Caco-2 (cell line): ENCODE data around the gene ELP4. TPM values are rescaled to one million over a fixed set of nuclear protein-coding genes. Genes with fewer than 3 reads are reported as not detected.

Experiments used
- BruUV-seq: library from RNA; stranded (reverse); fragments of 400-500 nt; replicated peaks from 2 replicates; lab custom pipeline; 2021; lab: Mats Ljungman, UMichigan
- CTCF ChIA-PET: fragments of 300-600 bp; sonication (Branson Sonifier 250); formaldehyde crosslinking; loops from one replicate; lab custom pipeline; 2022; ENCODE audit warnings: antibody characterized with exemption; lab: Charles Lee
- POLR2A ChIA-PET: fragments of 300-600 bp; sonication (Branson Sonifier 250); formaldehyde crosslinking; loops from one replicate; lab custom pipeline; 2022; ENCODE audit warnings: antibody characterized with exemption; lab: Charles Lee
- DNase-seq, 2 experiments: peaks; one replicate each; pipeline versions ENCODE4 v3.0.0 to v3.0.0-alpha.2; 2020 to 2022
- H3K27me3 ChIP-seq: replicated peaks from 2 replicates; pipeline ENCODE4 v1.6.0; 2011; ENCODE audit warnings: low read length; ENCODE audit not compliant: control insufficient read depth, insufficient read depth
- H3K36me3 ChIP-seq: 2 replicates; pipeline ENCODE4 v1.5.1; 2011; ENCODE audit warnings: low read length; ENCODE audit not compliant: control insufficient read depth, insufficient read depth
- H3K4me1 ChIP-seq: fragments of 250-450 bp; sonication (Bioruptor Pico); 2 replicates; pipeline ENCODE4 v1.5.1; 2020; ENCODE audit warnings: mild to moderate bottlenecking
- H3K4me3 ChIP-seq: 2 replicates; pipeline ENCODE4 v1.5.1; 2011; ENCODE audit warnings: low read depth, mild to moderate bottlenecking, control low read depth, low read length
- H3K9me3 ChIP-seq: fragments of 250-450 bp; sonication (Bioruptor Pico); 2 replicates; pipeline ENCODE4 v1.5.1; 2020; ENCODE audit warnings: mild to moderate bottlenecking, moderate library complexity
- H3K27ac Mint-ChIP-seq: one replicate; pipeline ENCODE4 v1.8.0; 2022; ENCODE audit warnings: mixed read lengths; ENCODE audit not compliant: unreplicated experiment
- H3K27me3 Mint-ChIP-seq: one replicate; pipeline ENCODE4 v1.8.0; 2022; ENCODE audit warnings: mixed read lengths; ENCODE audit not compliant: insufficient read depth, unreplicated experiment
- H3K36me3 Mint-ChIP-seq: one replicate; pipeline ENCODE4 v1.8.0; 2022; ENCODE audit warnings: mild to moderate bottlenecking, mixed read lengths; ENCODE audit not compliant: insufficient read depth, unreplicated experiment
- H3K4me1 Mint-ChIP-seq: one replicate; pipeline ENCODE4 v1.8.0; 2022; ENCODE audit warnings: low read depth, mixed read lengths; ENCODE audit not compliant: unreplicated experiment
- H3K4me3 Mint-ChIP-seq: one replicate; pipeline ENCODE4 v1.8.0; 2022; ENCODE audit warnings: mild to moderate bottlenecking, moderate library complexity, mixed read lengths; ENCODE audit not compliant: unreplicated experiment
- H3K9me3 Mint-ChIP-seq: one replicate; pipeline ENCODE4 v1.8.0; 2022; ENCODE audit warnings: mixed read lengths; ENCODE audit not compliant: unreplicated experiment
- CTCF ChIP-seq, 2 experiments: fragments of 200-600 bp in 1 of 2; IDR thresholded peaks; 1 replicate in 1 of 2; 2 replicates in 1 of 2; pipeline versions ENCODE4 v1.5.1 to v1.8.0; 2011 to 2022; ENCODE audit warnings: antibody characterized with exemption in 1 of 2, control low read depth in 1 of 2, inconsistent platforms in 1 of 2, low read depth in 1 of 2, low read length in 1 of 2, mild to moderate bottlenecking in 1 of 2, moderate library complexity in 1 of 2; ENCODE audit not compliant: insufficient read depth in 1 of 2, severe bottlenecking in 1 of 2, unreplicated experiment in 1 of 2
- intact Hi-C: fragments of 100-400 bp; cut with micrococcal nuclease; formaldehyde crosslinking; loops from one replicate; pipeline ENCODE4 v1.10.0; 2022; ENCODE audit not compliant: unreplicated experiment
- total RNA-seq: library from RNA; stranded (reverse); gene quantifications from 2 replicates; pipeline ENCODE4 v1.2.3, GENCODE V29; 2022

Gene ELP4
- total RNA-seq, 1 experiment from 2014 or later, result 18.8 TPM

GRCh38 chr11:31610544-31610943, 101.0 kb downstream of the ELP4 start:
- no peak overlapping the region for H3K4me3 ChIP-seq
- intact Hi-C loops, result no loop called here
- Mint-ChIP-seq H3K27me3 (no peaks in the 10 kb centered on the region), H3K9me3 (no peaks in the 10 kb centered on the region), H3K36me3 (no peaks in the 10 kb centered on the region), H3K27ac (no peak overlapping the region), H3K4me3 (no peak overlapping the region), H3K4me1 (no peaks in the 10 kb centered on the region)
- DNase-seq, result no peak
- H3K27me3 ChIP-seq, result no peaks in the 10 kb centered on the region
- POLR2A ChIA-PET, result no interaction called here
- no peaks in the 10 kb centered on the region for H3K9me3 ChIP-seq
- H3K4me1 ChIP-seq, result no peaks in the 10 kb centered on the region
- no TSS peak for BruUV-seq
- TF ChIP-seq CTCF (IDR thresholded peaks at IDR 0.05; ENCODE audit: insufficient read depth in 1 of 2, low read depth in 1 of 2, low read length in 1 of 2, severe bottlenecking in 1 of 2, unreplicated experiment in 1 of 2), result no peak
- no peaks in the 10 kb centered on the region for H3K36me3 ChIP-seq
- CTCF ChIA-PET, result no interaction called here

DNA sequence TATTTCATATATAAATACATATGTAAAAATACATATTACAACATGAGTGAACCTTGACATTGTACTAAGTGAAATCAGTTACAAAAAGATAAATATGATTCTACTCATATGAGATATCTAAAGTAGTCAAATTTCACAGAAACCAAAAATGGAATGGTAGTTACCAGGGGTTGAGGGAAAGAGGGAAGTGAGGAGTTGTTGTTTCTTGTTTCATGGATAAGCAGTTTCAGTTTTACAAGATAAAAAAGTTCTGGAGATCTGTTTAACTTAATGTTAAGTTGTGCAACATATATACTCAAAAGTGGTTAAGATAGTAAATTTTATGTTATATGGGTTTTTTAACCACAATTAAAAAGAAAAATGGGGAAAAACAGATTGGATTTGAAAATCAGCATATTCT, 107.7 kb downstream of the ELP4 start:
- Mint-ChIP-seq H3K27me3 (no peaks in the 10 kb centered on the region), H3K27ac (no peak overlapping the region), H3K36me3 (no peaks in the 10 kb centered on the region), H3K9me3 (no peaks in the 10 kb centered on the region), H3K4me1 (peaks cover 10% of the 10 kb centered on the region), H3K4me3 (no peak overlapping the region)
- CTCF ChIA-PET, result no interaction called here
- TF ChIP-seq CTCF (IDR thresholded peaks at IDR 0.05; ENCODE audit: insufficient read depth in 1 of 2, low read depth in 1 of 2, low read length in 1 of 2, severe bottlenecking in 1 of 2, unreplicated experiment in 1 of 2), result no peak
- BruUV-seq, result no TSS peak
- intact Hi-C loops, result no loop called here
- Histone ChIP-seq H3K27me3 (no peaks in the 10 kb centered on the region), H3K4me1 (no peaks in the 10 kb centered on the region), H3K4me3 (no peak overlapping the region), H3K36me3 (no peaks in the 10 kb centered on the region), H3K9me3 (no peaks in the 10 kb centered on the region)
- no peak for DNase-seq
- POLR2A ChIA-PET, result no interaction called here

GRCh38 chr11:31619980-31620379, 110.4 kb downstream of the ELP4 start:
- H3K36me3 ChIP-seq, result no peaks in the 10 kb centered on the region
- no peaks in the 10 kb centered on the region for H3K36me3 Mint-ChIP-seq
- H3K9me3 ChIP-seq, result no peaks in the 10 kb centered on the region
- H3K27ac Mint-ChIP-seq, result no peak overlapping the region
- intact Hi-C loops, result no loop called here
- no TSS peak for BruUV-seq
- TF ChIP-seq CTCF (IDR thresholded peaks at IDR 0.05; ENCODE audit: insufficient read depth in 1 of 2, low read depth in 1 of 2, low read length in 1 of 2, severe bottlenecking in 1 of 2, unreplicated experiment in 1 of 2), result no peak
- peaks cover 10% of the 10 kb centered on the region for H3K4me1 Mint-ChIP-seq
- no peak overlapping the region for H3K4me3 Mint-ChIP-seq
- H3K9me3 Mint-ChIP-seq, result no peaks in the 10 kb centered on the region
- no peak for DNase-seq
- H3K4me3 ChIP-seq, result no peak overlapping the region
- H3K4me1 ChIP-seq, result no peaks in the 10 kb centered on the region
- no peaks in the 10 kb centered on the region for H3K27me3 ChIP-seq
- CTCF ChIA-PET, result no interaction called here
- POLR2A ChIA-PET, result no interaction called here
- no peaks in the 10 kb centered on the region for H3K27me3 Mint-ChIP-seq
